H9 (cell line): ENCODE measurements around the gene SVEP1. TPM values are rescaled to one million over a fixed set of nuclear protein-coding genes. Genes with fewer than 3 reads are reported as not detected.

Experiments used
- DNase-seq: peaks from one replicate; pipeline ENCODE4 v3.0.0-alpha.2; 2017
- H2AFZ ChIP-seq: one replicate; pipeline ENCODE4 v1.6.1; 2013; ENCODE audit warnings: mild to moderate bottlenecking, low read length, control low read depth, moderate library complexity
- H2AK5ac ChIP-seq: 2 replicates; pipeline ENCODE4 v1.6.1; 2013; ENCODE audit warnings: low read length, control low read depth, mixed read lengths; ENCODE audit not compliant: insufficient read length
- H2BK120ac ChIP-seq: one replicate; pipeline ENCODE4 v1.6.1; 2013; ENCODE audit warnings: low read depth, mild to moderate bottlenecking, low read length, control low read depth, inconsistent platforms; ENCODE audit not compliant: poor library complexity, severe bottlenecking
- H2BK12ac ChIP-seq: 2 replicates; pipeline ENCODE4 v1.6.1; 2013; ENCODE audit warnings: low read length, control low read depth, mixed read lengths, low read depth; ENCODE audit not compliant: insufficient read length
- H2BK15ac ChIP-seq: 2 replicates; pipeline ENCODE4 v1.6.1; 2013; ENCODE audit warnings: low read depth, low read length, control low read depth
- H2BK20ac ChIP-seq: one replicate; pipeline ENCODE4 v1.6.1; 2013; ENCODE audit warnings: low read depth, mild to moderate bottlenecking, low read length, control low read depth, inconsistent platforms; ENCODE audit not compliant: poor library complexity, severe bottlenecking
- H2BK5ac ChIP-seq: 2 replicates; pipeline ENCODE4 v1.6.1; 2013; ENCODE audit warnings: low read length, control low read depth, mixed read lengths; ENCODE audit not compliant: insufficient read length
- H3K14ac ChIP-seq: 2 replicates; pipeline ENCODE4 v1.6.1; 2013; ENCODE audit warnings: low read length, control low read depth; ENCODE audit not compliant: insufficient read depth
- H3K18ac ChIP-seq: 2 replicates; pipeline ENCODE4 v1.6.1; 2013; ENCODE audit warnings: low read depth, mild to moderate bottlenecking, mixed read lengths, low read length, control low read depth; ENCODE audit not compliant: insufficient read length
- H3K23ac ChIP-seq: 2 replicates; pipeline ENCODE4 v1.6.1; 2013; ENCODE audit warnings: low read length, control low read depth, mixed read lengths, low read depth; ENCODE audit not compliant: insufficient read length
- H3K23me2 ChIP-seq: 2 replicates; pipeline ENCODE4 v1.6.1; 2013; ENCODE audit warnings: low read depth, mild to moderate bottlenecking, mixed read lengths, low read length, control low read depth; ENCODE audit not compliant: insufficient read length, poor library complexity, severe bottlenecking
- H3K27ac ChIP-seq: 2 replicates; pipeline ENCODE4 v1.5.1; 2013; ENCODE audit warnings: low read length, control low read depth, mixed read lengths, low read depth; ENCODE audit not compliant: insufficient read length
- H3K27me3 ChIP-seq: 2 replicates; pipeline ENCODE4 v1.6.1; 2013; ENCODE audit warnings: low read length, control low read depth, inconsistent platforms; ENCODE audit not compliant: insufficient read depth
- H3K4ac ChIP-seq: 2 replicates; pipeline ENCODE4 v1.6.1; 2013; ENCODE audit warnings: low read depth, mild to moderate bottlenecking, control low read depth, inconsistent platforms, low read length, moderate library complexity
- H3K4me1 ChIP-seq: 2 replicates; pipeline ENCODE4 v1.6.1; 2013; ENCODE audit warnings: low read length, control low read depth, inconsistent platforms; ENCODE audit not compliant: insufficient read depth
- H3K4me2 ChIP-seq: 2 replicates; pipeline ENCODE4 v1.6.1; 2013; ENCODE audit warnings: low read length, control low read depth, mixed read lengths; ENCODE audit not compliant: insufficient read length, insufficient read depth
- H3K56ac ChIP-seq: 2 replicates; pipeline ENCODE4 v1.6.1; 2013; ENCODE audit warnings: low read depth, mild to moderate bottlenecking, mixed read lengths, low read length, control low read depth; ENCODE audit not compliant: insufficient read length
- H3K79me1 ChIP-seq: 2 replicates; pipeline ENCODE4 v1.6.1; 2013; ENCODE audit warnings: low read depth, mild to moderate bottlenecking, moderate library complexity, low read length, control low read depth, inconsistent platforms; ENCODE audit not compliant: insufficient read depth, poor library complexity, severe bottlenecking
- H3K79me2 ChIP-seq: 2 replicates; pipeline ENCODE4 v1.6.1; 2013; ENCODE audit warnings: low read length, control low read depth, inconsistent platforms; ENCODE audit not compliant: insufficient read depth
- H3K9ac ChIP-seq: 2 replicates; pipeline ENCODE4 v1.6.1; 2013; ENCODE audit warnings: low read length, control low read depth, mixed read lengths; ENCODE audit not compliant: insufficient read length; ENCODE audit errors: extremely low read depth
- H3K9me3 ChIP-seq: one replicate; pipeline ENCODE4 v1.6.1; 2013; ENCODE audit warnings: low read depth, low read length, inconsistent platforms; ENCODE audit not compliant: control insufficient read depth
- H3T11ph ChIP-seq: one replicate; pipeline ENCODE4 v1.6.1; 2013; ENCODE audit warnings: mild to moderate bottlenecking, low read length, control low read depth, inconsistent platforms
- H4K20me1 ChIP-seq: one replicate; pipeline ENCODE4 v1.6.1; 2013; ENCODE audit not compliant: control insufficient read depth, insufficient read length, insufficient read depth
- H4K5ac ChIP-seq: 2 replicates; pipeline ENCODE4 v1.6.1; 2013; ENCODE audit warnings: low read depth, mild to moderate bottlenecking, mixed read lengths, low read length, control low read depth; ENCODE audit not compliant: insufficient read length
- H4K8ac ChIP-seq: replicated peaks from 2 replicates; pipeline ENCODE4 v1.6.1; 2013; ENCODE audit warnings: low read length, control low read depth, mixed read lengths, low read depth; ENCODE audit not compliant: insufficient read length
- H4K91ac ChIP-seq: 2 replicates; pipeline ENCODE4 v1.6.1; 2013; ENCODE audit warnings: low read depth, mild to moderate bottlenecking, moderate library complexity, mixed read lengths, low read length, control low read depth; ENCODE audit not compliant: insufficient read length
- H3K27ac Mint-ChIP-seq, 3 experiments: 2 replicates in 2 of 3; 3 replicates in 1 of 3; pipeline ENCODE4 v1.8.0; 2020 to 2021; ENCODE audit warnings: mixed read lengths in 3 of 3, mild to moderate bottlenecking in 1 of 3, moderate library complexity in 1 of 3
- H3K27me3 Mint-ChIP-seq: 2 replicates; pipeline ENCODE4 v1.8.0; 2021; ENCODE audit warnings: low read depth, mild to moderate bottlenecking, moderate library complexity, mixed read lengths
- H3K36me3 Mint-ChIP-seq, 3 experiments: 2 replicates in 2 of 3; 3 replicates in 1 of 3; pipeline ENCODE4 v1.8.0; 2020 to 2021; ENCODE audit warnings: low read depth in 3 of 3, mixed read lengths in 3 of 3; ENCODE audit not compliant: insufficient read depth in 1 of 3
- H3K4me1 Mint-ChIP-seq, 2 experiments: 2 replicates each; pipeline ENCODE4 v1.8.0; 2020; ENCODE audit warnings: mixed read lengths in 2 of 2
- H3K4me3 Mint-ChIP-seq, 2 experiments: 2 replicates in 1 of 2; 3 replicates in 1 of 2; pipeline ENCODE4 v1.8.0; 2020 to 2021; ENCODE audit warnings: mild to moderate bottlenecking in 2 of 2, mixed read lengths in 2 of 2, moderate library complexity in 1 of 2
- H3K9me3 Mint-ChIP-seq, 2 experiments: 2 replicates in 1 of 2; 3 replicates in 1 of 2; pipeline ENCODE4 v1.8.0; 2020; ENCODE audit warnings: mild to moderate bottlenecking in 2 of 2, mixed read lengths in 2 of 2, moderate library complexity in 1 of 2
- CTCF ChIP-seq: fragments of 200-600 bp; sonication (generic); conservative IDR thresholded peaks from 3 replicates; pipeline ENCODE4 v1.8.0; 2021; ENCODE audit warnings: antibody characterized with exemption, mild to moderate bottlenecking
- WGBS: extraction: QIAGEN DNeasy Blood & Tissue Kit; methylation state at CpG from one replicate; pipeline ENCODE4 v1.1.7; 2013; ENCODE audit warnings: missing lambda C conversion rate, low lambda C conversion rate, mixed read lengths; ENCODE audit not compliant: insufficient read length; ENCODE audit errors: extremely low coverage; 5-methylcytosine and 5-hydroxymethylcytosine counted together
- total RNA-seq: library from RNA; stranded (reverse); gene quantifications from 2 replicates; pipeline ENCODE4 v1.2.1, GENCODE V29; 2021

Gene SVEP1
- total RNA-seq, 1 experiment from 2014 or later = 0.17 TPM

- H3K4me3 Mint-ChIP-seq = no peak overlapping the region
- H3K4me2 ChIP-seq = no peak overlapping the region
- H2BK15ac ChIP-seq = no peak overlapping the region
- H3K23me2 ChIP-seq = no peaks in the 10 kb centered on the region
- no peak overlapping the region for H3K23ac ChIP-seq
- H3K9me3 ChIP-seq = no peaks in the 10 kb centered on the region
- no peak overlapping the region for H3K14ac ChIP-seq
- H4K20me1 ChIP-seq = no peaks in the 10 kb centered on the region
- H3K79me1 ChIP-seq = no peaks in the 10 kb centered on the region
- DNase-seq = no peak
- H3K4ac ChIP-seq = no peak overlapping the region
- H3K9ac ChIP-seq = no peak overlapping the region
- H4K5ac ChIP-seq = no peak overlapping the region
- no peak overlapping the region for H3K18ac ChIP-seq
- H3K56ac ChIP-seq = no peak overlapping the region
- H3K36me3 Mint-ChIP-seq = no peaks in the 10 kb centered on the region
- H2AFZ ChIP-seq = no peak overlapping the region
- H4K8ac ChIP-seq = no peak overlapping the region
- H2AK5ac ChIP-seq = no peak overlapping the region
- no peaks in the 10 kb centered on the region for H3K27me3 ChIP-seq
- WGBS = no CpG with 5 or more reads among the region's 1 CpG
- no peaks in the 10 kb centered on the region for H3K27me3 Mint-ChIP-seq
- H3K9me3 Mint-ChIP-seq = no peaks in the 10 kb centered on the region
- no peak overlapping the region for H2BK12ac ChIP-seq
- H4K91ac ChIP-seq = no peak overlapping the region
- no peak overlapping the region for H3K27ac Mint-ChIP-seq
- H3K4me1 ChIP-seq = no peaks in the 10 kb centered on the region
- H3K4me1 Mint-ChIP-seq = no peaks in the 10 kb centered on the region
- H3T11ph ChIP-seq = no peak overlapping the region
- H2BK120ac ChIP-seq = no peak overlapping the region
- no peaks in the 10 kb centered on the region for H3K79me2 ChIP-seq
- no peak overlapping the region for H2BK20ac ChIP-seq
- no peak overlapping the region for H3K27ac ChIP-seq
- no peak for TF ChIP-seq CTCF
- H2BK5ac ChIP-seq = no peak overlapping the region
Observed at GRCh38 chr9:110351009-110351467, 228.5 kb downstream of the SVEP1 start.
